ENCODE measurements around the gene CHMP6.

- TF ChIP-seq CTCF (IDR thresholded peaks at IDR 0.05 in 8 of 11, conservative IDR thresholded peaks at IDR 0.05 in 3 of 11) (no peak), POLR2A (IDR thresholded peaks at IDR 0.05) (no peak), POLR2AphosphoS5 (IDR thresholded peaks at IDR 0.05) (no peak)
Observed at GRCh38 chr17:80981929-80982425, 9.7 kb upstream of the CHMP6 start.
